HG02798 (cell line): ENCODE data around the gene ERC2.

ENCODE experiments used
- ATAC-seq: cut with Tn5 transposase; IDR thresholded peaks from one replicate; pipeline ENCODE4 v1.9.1; 2021; ENCODE audit warnings: mild to moderate bottlenecking; ENCODE audit not compliant: unreplicated experiment, poor library complexity

ERC2 gene

GRCh38 chr3:56370991-56371775 lies 97.1 kb downstream of the ERC2 start:
- ATAC-seq, result no peak

DNA sequence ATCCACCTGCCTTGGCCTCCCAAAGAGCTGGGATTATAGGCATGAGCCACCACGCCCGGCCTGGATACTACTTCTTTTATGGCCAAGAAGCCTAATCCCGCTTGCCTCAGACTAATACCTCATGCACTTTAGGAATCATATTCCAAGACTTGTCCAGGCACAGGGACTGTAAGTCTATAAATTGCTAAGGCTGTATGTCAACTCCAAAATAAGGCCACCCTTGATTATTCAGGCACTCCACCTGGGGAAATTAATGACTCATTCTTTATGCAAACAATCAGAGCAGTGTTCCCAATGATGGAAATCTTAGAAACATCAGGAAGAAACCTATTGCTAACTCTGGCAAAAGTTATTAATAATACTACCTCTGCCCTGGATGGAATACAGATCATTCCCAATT lies 98.4 kb downstream of the ERC2 start:
- ATAC-seq, result no peak

GRCh38 chr3:56368846-56369245 lies 99.4 kb downstream of the ERC2 start:
- no peak for ATAC-seq

GRCh38 chr3:56366641-56367162 lies 101.6 kb downstream of the ERC2 start:
- no peak for ATAC-seq

DNA sequence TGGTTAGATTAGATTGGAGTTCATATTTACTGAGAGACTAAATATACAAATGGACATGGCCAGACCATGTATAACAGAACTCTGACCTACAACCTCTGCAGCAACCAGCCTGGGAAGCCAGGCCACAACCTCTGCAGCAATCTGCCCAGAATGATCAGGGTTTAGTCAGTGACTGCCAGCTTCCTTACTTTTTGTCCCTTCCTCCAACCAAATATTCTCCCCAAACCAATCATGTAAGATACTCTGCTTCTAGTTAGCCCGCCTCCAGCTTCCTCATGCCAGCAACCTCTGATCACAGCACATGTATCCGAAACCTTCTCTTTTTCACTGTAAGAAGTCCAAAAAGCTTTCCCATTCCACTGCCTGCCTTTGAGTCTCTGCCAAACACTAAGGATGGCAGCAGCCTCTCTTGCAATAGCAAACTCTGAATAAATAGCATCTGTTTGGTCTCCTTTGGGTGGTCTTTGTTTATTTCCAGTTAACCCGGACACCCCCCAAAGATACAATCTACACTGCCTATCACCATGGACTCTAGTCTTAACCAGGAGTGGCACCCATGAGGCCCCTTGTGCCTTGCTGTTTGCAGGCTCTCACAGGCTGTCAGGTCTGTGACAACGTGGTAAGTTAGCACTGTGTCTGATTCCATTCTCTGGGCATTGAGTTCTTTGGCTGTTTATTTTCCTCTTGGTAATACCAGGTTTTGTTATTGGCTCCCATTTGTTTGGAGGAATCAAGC lies 102.2 kb downstream of the ERC2 start:
- no peak for ATAC-seq

DNA sequence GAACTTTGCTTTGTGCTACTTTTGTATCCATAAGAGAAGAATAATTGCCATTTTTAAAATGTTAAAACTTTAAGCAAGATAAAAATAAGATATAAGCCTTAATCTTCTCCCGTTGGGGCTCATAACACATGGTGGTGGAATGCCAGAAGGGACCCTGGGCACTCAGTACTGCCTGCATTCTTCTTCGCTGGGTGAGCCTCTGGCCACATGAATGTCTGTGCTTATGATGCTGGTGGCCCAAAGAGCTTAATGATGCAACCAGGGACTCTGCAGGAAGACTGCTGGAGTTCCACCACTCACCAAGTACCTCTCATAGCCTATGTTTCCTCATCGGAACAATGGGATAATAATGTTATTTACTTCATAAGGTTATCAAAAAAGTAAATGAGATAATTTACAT lies 103.6 kb downstream of the ERC2 start:
- ATAC-seq, result no peak

GRCh38 chr3:56363720-56364119 lies 104.5 kb downstream of the ERC2 start:
- no peak for ATAC-seq

DNA sequence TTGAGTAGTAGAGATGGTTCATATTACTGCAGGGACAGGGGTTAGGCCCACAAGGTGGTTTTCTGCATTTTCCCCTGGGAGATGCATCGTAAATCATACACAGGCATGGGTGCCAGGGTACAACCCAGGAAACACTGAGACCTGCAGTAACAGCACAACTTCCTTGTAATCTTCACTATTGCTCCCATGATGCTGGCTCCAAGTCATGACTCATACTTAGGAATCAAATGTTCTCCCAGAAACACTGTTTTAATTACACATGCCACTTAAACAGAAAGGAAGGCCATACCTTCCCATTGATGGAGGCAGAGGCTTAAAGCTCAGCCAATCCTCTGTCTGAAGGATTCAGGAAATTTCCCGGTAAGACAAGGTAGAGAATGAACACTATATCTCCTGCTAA lies 106.5 kb downstream of the ERC2 start:
- no peak for ATAC-seq

DNA sequence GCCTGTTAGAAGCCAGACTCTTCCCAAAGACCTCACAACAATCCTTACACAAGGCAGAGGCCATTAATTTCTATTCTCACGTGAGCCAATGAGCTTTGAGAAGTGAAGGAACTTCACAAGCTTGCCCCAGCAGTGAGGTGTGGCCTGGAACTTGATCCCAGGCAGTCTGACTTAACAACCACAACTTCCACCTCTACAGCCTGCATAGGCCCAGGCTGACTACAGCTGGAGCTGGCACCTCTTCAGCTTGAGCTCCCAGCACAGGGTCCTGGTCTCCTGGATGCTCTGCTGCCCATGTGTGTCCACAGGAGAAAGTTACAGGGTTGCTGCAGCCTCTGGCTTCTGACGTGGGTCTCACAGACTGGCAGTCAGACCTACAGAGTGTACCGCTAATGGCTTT lies 111.0 kb downstream of the ERC2 start:
- ATAC-seq, result no peak

DNA sequence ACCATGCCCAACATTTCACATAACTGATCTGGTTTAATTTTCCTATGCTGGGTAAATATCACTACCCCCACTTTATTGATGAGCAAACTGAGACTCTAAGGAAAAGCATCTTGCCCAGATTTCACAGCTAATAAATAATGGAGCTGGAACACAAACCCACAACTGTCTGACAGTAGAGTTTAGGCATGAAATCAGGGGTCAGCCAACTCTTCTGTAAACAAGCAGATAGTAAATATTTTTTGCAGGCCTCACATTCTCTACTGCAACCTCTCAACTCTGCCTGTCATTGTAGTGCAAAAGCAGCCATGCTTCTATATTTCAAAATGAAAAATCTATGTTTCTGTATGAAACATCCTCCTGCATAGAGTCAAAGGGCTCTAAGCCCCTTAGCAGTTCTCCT lies 111.5 kb downstream of the ERC2 start:
- ATAC-seq, result no peak

DNA sequence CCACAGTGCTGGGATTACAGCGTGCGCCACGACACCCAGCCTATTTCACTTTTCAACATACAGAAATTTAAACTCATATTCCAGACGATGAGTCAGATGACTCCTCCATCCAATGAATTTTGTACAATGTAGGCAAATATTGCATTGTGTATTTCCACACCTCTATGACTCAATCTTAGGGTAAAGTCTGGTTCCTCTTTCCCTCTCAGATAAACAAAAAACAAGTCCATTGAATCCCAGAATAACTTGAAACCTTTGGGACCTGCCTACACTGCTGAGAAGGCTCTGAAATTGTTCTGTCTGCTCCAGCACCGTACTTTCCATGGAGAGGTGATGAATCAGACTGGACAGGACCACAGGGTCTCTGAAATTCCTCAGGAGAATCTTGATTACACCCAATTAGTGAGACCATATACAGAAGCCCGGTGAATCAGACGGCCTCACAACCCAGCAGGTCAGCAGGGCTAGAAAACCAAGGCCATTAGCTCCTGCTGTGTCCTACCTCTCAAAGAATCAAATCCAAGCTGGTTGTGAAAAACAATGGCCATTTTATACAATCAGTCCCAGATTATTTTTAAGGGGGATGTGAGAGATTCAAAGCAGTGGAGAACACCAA lies 112.6 kb downstream of the ERC2 start:
- ATAC-seq, result no peak

GRCh38 chr3:56351537-56351936 lies 116.7 kb downstream of the ERC2 start:
- no peak for ATAC-seq

- ATAC-seq, result no peak
These were observed 120.9 kb downstream of the ERC2 start for GRCh38 chr3:56347219-56347871.

- ATAC-seq, result no peak
These were observed 125.8 kb downstream of the ERC2 start for GRCh38 chr3:56342475-56342874.

DNA sequence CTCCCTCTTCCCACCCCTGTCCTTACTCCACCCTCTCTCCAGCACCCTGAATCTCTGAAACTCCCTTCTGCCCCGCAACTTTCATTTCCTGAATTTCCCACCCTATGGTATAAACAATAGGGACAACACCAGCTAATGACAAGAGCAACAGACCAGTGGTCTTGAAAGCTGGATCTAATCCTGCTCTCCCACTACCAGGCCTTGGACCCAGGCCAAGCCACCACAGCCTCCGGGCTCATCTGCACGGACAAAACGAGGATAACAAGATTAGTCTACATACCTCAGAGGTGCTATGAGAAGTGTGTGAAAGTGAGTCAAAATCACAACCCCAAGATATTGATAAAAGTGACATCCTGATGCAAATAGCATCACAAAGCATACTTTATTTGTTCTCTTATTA lies 128.6 kb downstream of the ERC2 start:
- ATAC-seq, result no peak

DNA sequence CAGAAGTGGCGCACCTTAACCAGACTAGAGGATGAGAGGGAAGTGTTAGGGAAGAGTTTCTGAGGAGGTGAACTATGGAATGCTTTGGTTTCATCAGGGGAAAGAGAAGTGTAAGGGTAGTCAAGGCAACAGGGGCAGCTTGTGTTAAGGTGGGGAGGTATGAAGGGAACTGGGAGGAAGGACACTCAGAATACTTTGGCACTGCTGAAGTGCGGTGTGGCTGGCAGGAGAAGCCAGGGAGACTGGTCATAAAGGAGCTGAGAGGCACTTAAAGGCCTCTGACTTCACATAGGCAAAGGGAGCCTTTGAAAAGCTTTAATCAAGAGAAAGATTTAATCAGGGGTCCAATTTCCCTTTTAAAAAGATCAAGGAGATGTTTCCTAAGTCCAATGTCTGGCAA lies 129.0 kb downstream of the ERC2 start:
- no peak for ATAC-seq

DNA sequence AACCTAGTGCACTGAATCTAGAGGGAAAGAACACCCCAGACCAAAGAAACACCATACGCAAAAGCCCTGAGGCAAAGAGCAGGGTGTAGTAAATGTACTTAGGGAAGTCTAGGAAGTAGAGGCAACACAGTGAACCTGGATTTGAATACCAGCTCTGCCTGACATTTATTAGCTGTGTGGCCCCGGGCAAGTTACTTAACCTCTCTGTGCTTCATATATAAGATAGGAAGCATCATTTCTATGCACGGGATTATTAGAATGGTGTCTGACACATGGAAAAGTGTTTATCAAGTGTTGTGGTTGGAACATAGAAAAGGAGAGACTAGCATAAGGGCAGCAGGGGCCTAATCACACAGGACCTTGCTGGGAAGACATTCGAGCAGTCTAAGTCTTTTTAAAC lies 132.2 kb downstream of the ERC2 start:
- ATAC-seq, result no peak

DNA sequence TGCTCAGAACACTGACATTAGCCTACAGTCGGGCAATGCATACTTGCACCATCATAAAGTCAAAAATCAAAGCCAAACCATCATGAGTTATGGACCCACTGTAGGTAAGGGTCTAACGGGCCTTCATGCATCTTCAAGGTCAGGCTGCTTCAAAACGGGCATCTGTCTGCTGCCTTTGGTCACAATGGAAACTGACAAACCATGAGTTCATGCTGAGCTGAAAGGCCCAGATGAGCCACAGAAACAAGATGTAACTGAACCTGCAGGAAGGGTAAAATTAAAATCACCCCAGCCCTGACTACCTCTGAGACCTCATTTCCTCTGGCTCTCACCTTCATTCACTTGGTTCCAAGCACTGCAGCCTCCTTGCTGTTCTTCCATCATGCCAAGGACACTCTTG lies 143.8 kb downstream of the ERC2 start:
- no peak for ATAC-seq

DNA sequence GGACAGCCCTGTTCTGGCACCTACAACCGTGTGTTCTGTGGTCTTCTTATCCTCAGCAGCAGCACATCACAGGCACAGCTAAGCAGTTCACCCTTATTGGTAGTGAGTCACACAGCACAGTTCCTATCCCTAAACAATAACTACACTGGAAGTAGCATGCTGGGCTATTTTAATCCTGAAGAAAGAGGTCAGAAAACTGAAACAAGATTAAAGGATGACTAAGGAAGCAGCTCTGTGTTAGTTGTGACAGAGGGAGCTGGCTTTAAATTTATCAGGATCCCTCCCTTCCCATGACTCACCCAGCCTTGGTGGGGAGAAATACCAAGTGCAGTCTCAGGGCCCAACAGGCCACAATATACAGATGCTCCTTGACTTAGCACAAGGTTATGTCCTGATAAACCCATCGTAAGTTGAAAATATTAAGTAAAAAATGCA lies 144.3 kb downstream of the ERC2 start:
- no peak for ATAC-seq

GRCh38 chr3:56322862-56323261 lies 145.4 kb downstream of the ERC2 start:
- no peak for ATAC-seq

DNA sequence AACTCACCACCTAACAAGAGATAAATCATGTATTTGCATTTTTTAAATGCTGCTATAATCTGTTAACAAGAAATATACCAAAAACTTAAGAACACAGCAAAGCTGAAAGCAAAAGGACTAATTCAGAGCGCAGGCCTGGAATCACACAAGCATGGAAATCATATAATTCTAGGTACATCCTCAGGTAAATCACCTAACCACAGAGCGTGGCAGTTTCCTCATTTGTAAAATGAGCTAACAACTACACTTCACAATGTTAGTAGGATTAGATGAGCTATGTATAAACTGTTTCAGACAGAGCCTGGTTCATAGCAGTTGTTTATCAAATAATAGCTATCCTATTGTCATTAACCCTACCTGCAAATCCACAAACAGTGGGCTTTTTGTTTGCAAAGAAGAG lies 146.4 kb downstream of the ERC2 start:
- ATAC-seq, result no peak
